Activated gamma-delta T cell (primary cell): Measurements from ENCODE around the gene DHCR7.
"Not testable (repeated sequence)": the region's sequence is repeated elsewhere in the genome, so short reads cannot be mapped to it uniquely, and the experiment has no call there.

Experiments used
- DNase-seq: peaks from one replicate; lab custom pipeline; 2025; lab: John Stamatoyannopoulos, UW

Gene DHCR7

GRCh38 chr11:71437879-71438278, 10.3 kb downstream of the DHCR7 start:
- DNase-seq, result no peak

GRCh38 chr11:71437399-71437798, 10.8 kb downstream of the DHCR7 start:
- no peak for DNase-seq

- DNase-seq, result no peak
These were observed 11.3 kb downstream of the DHCR7 start for GRCh38 chr11:71436861-71437260.

- no peak for DNase-seq
These were observed 12.8 kb downstream of the DHCR7 start for GRCh38 chr11:71435278-71435951.

- DNase-seq, result no peak
These were observed 13.5 kb downstream of the DHCR7 start for GRCh38 chr11:71434576-71435130.

- no peak for DNase-seq
These were observed 14.3 kb downstream of the DHCR7 start for GRCh38 chr11:71433648-71434450.

- no peak for DNase-seq
These were observed 15.2 kb downstream of the DHCR7 start for GRCh38 chr11:71432761-71433647.

- no peak for DNase-seq
These were observed 16.9 kb downstream of the DHCR7 start for GRCh38 chr11:71431271-71431670.

GRCh38 chr11:71430166-71430565, 18.0 kb downstream of the DHCR7 start:
- DNase-seq, result no peak

- no peak for DNase-seq
These were observed 18.5 kb downstream of the DHCR7 start for GRCh38 chr11:71429701-71430100.

- no peak for DNase-seq
These were observed 19.2 kb downstream of the DHCR7 start for GRCh38 chr11:71428861-71429435.

- no peak for DNase-seq
These were observed 21.8 kb downstream of the DHCR7 start for GRCh38 chr11:71426413-71426812.

GRCh38 chr11:71425860-71426259, 22.3 kb downstream of the DHCR7 start:
- no peak for DNase-seq

- no peak for DNase-seq
These were observed 22.8 kb downstream of the DHCR7 start for GRCh38 chr11:71425409-71425808.

GRCh38 chr11:71423181-71423790, 24.9 kb downstream of the DHCR7 start:
- DNase-seq, result no peak

- DNase-seq, result not testable (repeated sequence)
These were observed 25.9 kb downstream of the DHCR7 start for GRCh38 chr11:71422318-71422717.

- DNase-seq, result no peak
These were observed 26.7 kb downstream of the DHCR7 start for GRCh38 chr11:71421392-71421950.

GRCh38 chr11:71420455-71421241, 27.5 kb downstream of the DHCR7 start:
- DNase-seq, result no peak

- no peak for DNase-seq
These were observed 29.6 kb downstream of the DHCR7 start for GRCh38 chr11:71418643-71419042.

GRCh38 chr11:71414645-71415044, 33.5 kb downstream of the DHCR7 start:
- no peak for DNase-seq
